B cell (primary cell): Measurements from ENCODE around the gene JADE3. TPM values are rescaled to one million over a fixed set of nuclear protein-coding genes. Genes with fewer than 3 reads are reported as not detected.
"Not testable (repeated sequence)": the region's sequence is repeated elsewhere in the genome, so short reads cannot be mapped to it uniquely, and the experiment has no call there.

Source experiments
- ATAC-seq: fragments of 200-7000 bp; cut with Tn5 transposase; one replicate; pipeline ENCODE4 v1.10.0; 2021; ENCODE audit warnings: low read depth, mild to moderate bottlenecking, moderate number of reproducible peaks, moderate library complexity
- CTCF ChIA-PET: fragments of 350-600 bp; sonication (Branson Sonifier 250); formaldehyde crosslinking; loops from one replicate; lab custom pipeline; 2021; ENCODE audit warnings: antibody characterized with exemption, inconsistent platforms; lab: Charles Lee
- POLR2A ChIA-PET: fragments of 350-600 bp; sonication (Branson Sonifier 250); formaldehyde crosslinking; loops from one replicate; lab custom pipeline; 2021; ENCODE audit warnings: antibody characterized with exemption; lab: Charles Lee
- DNase-seq: peaks from one replicate; pipeline ENCODE4 v3.0.0; 2013
- H2AFZ ChIP-seq: 2 replicates; pipeline ENCODE4 v1.6.1; 2012; ENCODE audit warnings: mild to moderate bottlenecking, low read depth, low read length; ENCODE audit not compliant: insufficient read depth, poor library complexity, severe bottlenecking
- H3K27ac ChIP-seq, 2 donors: 1 replicate in 1 of 2; 2 replicates in 1 of 2; pipeline ENCODE4 v1.5.1; 2012 to 2013; ENCODE audit warnings: low read length in 2 of 2, mild to moderate bottlenecking in 2 of 2, moderate library complexity in 1 of 2
- H3K27me3 ChIP-seq, 4 experiments: fragments of 200-600 bp in 1 of 4; sonication (generic) in 1 of 4; replicated peaks in 1 of 4; 1 replicate in 2 of 4; 2 replicates in 2 of 4; pipeline versions ENCODE4 v1.6.1 to v1.7.0; 2013 to 2016; ENCODE audit warnings: low read length in 3 of 4, mild to moderate bottlenecking in 2 of 4, mixed read lengths in 1 of 4, moderate library complexity in 1 of 4; ENCODE audit not compliant: insufficient read depth in 4 of 4, control insufficient read depth in 3 of 4; ENCODE audit errors: control extremely low read depth in 1 of 4
- H3K36me3 ChIP-seq, 2 experiments: replicated peaks in 1 of 2; 1 replicate in 1 of 2; 2 replicates in 1 of 2; pipeline versions ENCODE4 v1.6.1 to v1.7.1; 2013; ENCODE audit warnings: low read length in 1 of 2; ENCODE audit not compliant: insufficient read depth in 2 of 2, control insufficient read depth in 1 of 2; ENCODE audit errors: control extremely low read depth in 1 of 2, extremely low read depth in 1 of 2
- H3K4me1 ChIP-seq, 2 donors: fragments of 200-600 bp in 1 of 2; sonication (generic) in 1 of 2; 1 replicate in 1 of 2; 2 replicates in 1 of 2; pipeline versions ENCODE4 v1.5.1 to v1.6.1; 2013 to 2017; ENCODE audit warnings: low read length in 2 of 2; ENCODE audit not compliant: control insufficient read depth in 2 of 2, insufficient read depth in 2 of 2
- H3K4me2 ChIP-seq: replicated peaks from 2 replicates; pipeline ENCODE3; 2012; ENCODE audit warnings: mild to moderate bottlenecking, low read depth, low read length; ENCODE audit not compliant: poor library complexity, severe bottlenecking
- H3K4me3 ChIP-seq, 5 experiments: fragments of 200-600 bp in 1 of 5; sonication (generic) in 1 of 5; 1 replicate in 3 of 5; 2 replicates in 2 of 5; pipeline versions ENCODE4 v1.5.1 to v1.7.0; 2011 to 2016; ENCODE audit warnings: low read length in 4 of 5, mild to moderate bottlenecking in 4 of 5, low read depth in 2 of 5, control low read depth in 1 of 5, moderate library complexity in 1 of 5; ENCODE audit not compliant: insufficient read depth in 1 of 5; ENCODE audit errors: control extremely low read depth in 1 of 5, extremely low read depth in 1 of 5
- H3K79me2 ChIP-seq: fragments of 200-600 bp; sonication (generic); one replicate; pipeline ENCODE4 v1.6.0; 2016; ENCODE audit warnings: low read length; ENCODE audit not compliant: control insufficient read depth, insufficient read depth
- H3K9ac ChIP-seq: fragments of 200-600 bp; sonication (generic); 2 replicates; pipeline ENCODE4 v1.6.1; 2017; ENCODE audit warnings: mild to moderate bottlenecking, low read length, moderate library complexity
- H3K9me3 ChIP-seq, 3 donors: one replicate each; pipeline versions ENCODE4 v1.6.1 to v1.7.1; 2013; ENCODE audit warnings: low read length in 2 of 3; ENCODE audit not compliant: control insufficient read depth in 2 of 3, insufficient read depth in 1 of 3; ENCODE audit errors: control extremely low read depth in 1 of 3
- H4K20me1 ChIP-seq: 2 replicates; pipeline ENCODE4 v1.6.0; 2012; ENCODE audit warnings: mild to moderate bottlenecking, low read length; ENCODE audit not compliant: insufficient read depth, control insufficient read depth, poor library complexity, severe bottlenecking
- H3K27ac Mint-ChIP-seq: one replicate; pipeline ENCODE4 v1.8.0; 2021; ENCODE audit warnings: mixed read lengths
- H3K27me3 Mint-ChIP-seq: one replicate; pipeline ENCODE4 v1.8.0; 2021; ENCODE audit warnings: mixed read lengths
- H3K4me1 Mint-ChIP-seq: one replicate; pipeline ENCODE4 v1.8.0; 2021; ENCODE audit warnings: mixed read lengths
- H3K4me3 Mint-ChIP-seq: one replicate; pipeline ENCODE4 v1.8.0; 2021; ENCODE audit warnings: mixed read lengths
- H3K9me3 Mint-ChIP-seq: one replicate; pipeline ENCODE4 v1.8.0; 2022; ENCODE audit warnings: mixed read lengths; ENCODE audit not compliant: insufficient read depth
- CTCF ChIP-seq: fragments of 200-600 bp; IDR thresholded peaks from one replicate; pipeline ENCODE4 v1.8.0; 2022; ENCODE audit warnings: antibody characterized with exemption, mild to moderate bottlenecking
- WGBS: methylation state at CpG from one replicate; pipeline ENCODE4 v1.1.5; 2013; ENCODE audit warnings: missing lambda C conversion rate; ENCODE audit not compliant: insufficient coverage; 5-methylcytosine and 5-hydroxymethylcytosine counted together
- intact Hi-C: fragments of 100-400 bp; cut with micrococcal nuclease; formaldehyde crosslinking; loops from one replicate; pipeline ENCODE4 v1.10.0; 2022
- polyA plus RNA-seq: library from polyadenylated mRNA; depleted of rRNA; stranded (reverse); fragments of >200 nt; gene quantifications from 2 replicates; pipeline ENCODE4 v1.2.3, GENCODE V29; 2012
- total RNA-seq, 2 donors: library from RNA; stranded (reverse); fragments of 120-200 nt in 1 of 2; gene quantifications; 1 replicate in 1 of 2; 2 replicates in 1 of 2; pipeline versions ENCODE4 v1.2.3 to v1.2.4, GENCODE V29; 2013 to 2022

JADE3 gene
- total and polyA plus RNA-seq, 2 donors (not counting 1 experiment from before 2014, with no cell fraction given) = 3.6 to 23.4 TPM

GRCh38 chrX:46967547-46967946 lies 55.3 kb downstream of the JADE3 start:
- H3K27me3 Mint-ChIP-seq = no peaks in the 10 kb centered on the region
- peaks cover 61 to 73% of the 10 kb centered on the region in 2 donors for H3K4me1 ChIP-seq
- DNase-seq (peak; percentile 50), ATAC-seq (peak; percentile 44)
- intact Hi-C loops = loop anchor here (2.0 to 10.0 kb wide), 2 partner anchors 15 to 133 kb away; partner anchors contain the start of gene RP2
- peak overlapping the region; percentile 43 for H3K9ac ChIP-seq
- H3K4me1 Mint-ChIP-seq = peaks cover 76% of the 10 kb centered on the region
- H3K79me2 ChIP-seq = peaks cover 29% of the 10 kb centered on the region
- no peaks in the 10 kb centered on the region for H4K20me1 ChIP-seq
- no peak for TF ChIP-seq CTCF
- 0% methylated on average over 1 of the region's 4 CpGs for WGBS
- H3K9me3 ChIP-seq = no peaks in the 10 kb centered on the region
- ChIA-PET CTCF (interaction anchor here (1.3 kb wide), 1 partner anchor 55 kb away, joined by 4 read pairs; no protein-coding TSS in a partner anchor), POLR2A (no interaction called here)
- H3K4me3 ChIP-seq = no peak overlapping the region
- H2AFZ ChIP-seq = peak overlapping the region; percentile 37
- peak overlapping the region; percentile 86 for H3K4me3 Mint-ChIP-seq
- H3K4me2 ChIP-seq = peak overlapping the region; percentile 60
- peak overlapping the region; percentile 58 to 84 for H3K27ac ChIP-seq
- H3K36me3 ChIP-seq = no peaks in the 10 kb centered on the region
- no peaks in the 10 kb centered on the region for H3K27me3 ChIP-seq
- no peaks in the 10 kb centered on the region for H3K9me3 Mint-ChIP-seq
- peak overlapping the region; percentile 96 for H3K27ac Mint-ChIP-seq

GRCh38 chrX:46977046-46977445 lies 64.8 kb downstream of the JADE3 start:
- not testable (repeated sequence) for ATAC-seq, H3K27me3 Mint-ChIP-seq, H2AFZ ChIP-seq, H3K9me3 ChIP-seq, H3K4me2 ChIP-seq, H3K36me3 ChIP-seq, H3K4me3 ChIP-seq, H3K27ac ChIP-seq, H3K27me3 ChIP-seq, H3K9ac ChIP-seq, H3K4me3 Mint-ChIP-seq, H3K9me3 Mint-ChIP-seq, DNase-seq, H4K20me1 ChIP-seq
- Histone ChIP-seq H3K4me1 (peaks cover 9 to 23% of the 10 kb centered on the region in 2 donors), H3K79me2 (peaks cover 54% of the 10 kb centered on the region)
- intact Hi-C loops = loop anchor here (5.0 kb wide), 1 partner anchor 55 kb away; no protein-coding TSS in a partner anchor
- Mint-ChIP-seq H3K4me1 (peaks cover 34% of the 10 kb centered on the region), H3K27ac (peak overlapping the region; percentile 46)
- POLR2A ChIA-PET = interaction anchor here (0.6 kb wide), 1 partner anchor 24 kb away, joined by 4 read pairs; no protein-coding TSS in a partner anchor
- no CpG with 5 or more reads among the region's 4 CpGs for WGBS
- CTCF ChIA-PET = interaction anchor here (1.3 to 2.2 kb wide), 6 partner anchors 16 to 74 kb away, joined by 3 to 32 read pairs (median 6); partner anchors contain the start of gene JADE3
